GM19099 (cell line): ENCODE measurements around the gene DKC1.

Experiments
- POLR2A ChIP-seq: IDR thresholded peaks from 3 replicates; pipeline ENCODE4 v1.6.1; 2011; ENCODE audit warnings: low read depth; ENCODE audit not compliant: insufficient read length; ENCODE audit errors: extremely low read depth

DKC1 gene

GRCh38 chrX:154821523-154821922 lies 58.9 kb downstream of the DKC1 start:
- no peak for TF ChIP-seq POLR2A

GRCh38 chrX:154822029-154822428 lies 59.4 kb downstream of the DKC1 start:
- TF ChIP-seq POLR2A: no peak

- no peak for TF ChIP-seq POLR2A
These were observed 62.0 kb downstream of the DKC1 start for GRCh38 chrX:154824638-154825037.
